GM12872 (cell line): ENCODE results near the gene MRPL34.

Experiments used
- TF ChIP-seq, protein P1 (sequence below): IDR thresholded peaks from 3 replicates; pipeline ENCODE4 v1.5.1; 2011; ENCODE audit warnings: low read depth, mild to moderate bottlenecking, low read length, moderate library complexity; ENCODE audit not compliant: insufficient read depth

The MRPL34 gene

GRCh38 chr19:17309198-17309964 is 3.7 kb downstream of the MRPL34 start, which contains the start of gene DDA1:
Gene DDA1, plus strand, starts transcription at chr19:17309563. Its CDS starts 92 bp downstream, at chr19:17309655.
- TF ChIP-seq, protein P1, sequence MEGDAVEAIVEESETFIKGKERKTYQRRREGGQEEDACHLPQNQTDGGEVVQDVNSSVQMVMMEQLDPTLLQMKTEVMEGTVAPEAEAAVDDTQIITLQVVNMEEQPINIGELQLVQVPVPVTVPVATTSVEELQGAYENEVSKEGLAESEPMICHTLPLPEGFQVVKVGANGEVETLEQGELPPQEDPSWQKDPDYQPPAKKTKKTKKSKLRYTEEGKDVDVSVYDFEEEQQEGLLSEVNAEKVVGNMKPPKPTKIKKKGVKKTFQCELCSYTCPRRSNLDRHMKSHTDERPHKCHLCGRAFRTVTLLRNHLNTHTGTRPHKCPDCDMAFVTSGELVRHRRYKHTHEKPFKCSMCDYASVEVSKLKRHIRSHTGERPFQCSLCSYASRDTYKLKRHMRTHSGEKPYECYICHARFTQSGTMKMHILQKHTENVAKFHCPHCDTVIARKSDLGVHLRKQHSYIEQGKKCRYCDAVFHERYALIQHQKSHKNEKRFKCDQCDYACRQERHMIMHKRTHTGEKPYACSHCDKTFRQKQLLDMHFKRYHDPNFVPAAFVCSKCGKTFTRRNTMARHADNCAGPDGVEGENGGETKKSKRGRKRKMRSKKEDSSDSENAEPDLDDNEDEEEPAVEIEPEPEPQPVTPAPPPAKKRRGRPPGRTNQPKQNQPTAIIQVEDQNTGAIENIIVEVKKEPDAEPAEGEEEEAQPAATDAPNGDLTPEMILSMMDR = no peak

- TF ChIP-seq, protein P1 = no peak
Measured at GRCh38 chr19:17309965-17310461, 4.3 kb downstream of the MRPL34 start.

DNA sequence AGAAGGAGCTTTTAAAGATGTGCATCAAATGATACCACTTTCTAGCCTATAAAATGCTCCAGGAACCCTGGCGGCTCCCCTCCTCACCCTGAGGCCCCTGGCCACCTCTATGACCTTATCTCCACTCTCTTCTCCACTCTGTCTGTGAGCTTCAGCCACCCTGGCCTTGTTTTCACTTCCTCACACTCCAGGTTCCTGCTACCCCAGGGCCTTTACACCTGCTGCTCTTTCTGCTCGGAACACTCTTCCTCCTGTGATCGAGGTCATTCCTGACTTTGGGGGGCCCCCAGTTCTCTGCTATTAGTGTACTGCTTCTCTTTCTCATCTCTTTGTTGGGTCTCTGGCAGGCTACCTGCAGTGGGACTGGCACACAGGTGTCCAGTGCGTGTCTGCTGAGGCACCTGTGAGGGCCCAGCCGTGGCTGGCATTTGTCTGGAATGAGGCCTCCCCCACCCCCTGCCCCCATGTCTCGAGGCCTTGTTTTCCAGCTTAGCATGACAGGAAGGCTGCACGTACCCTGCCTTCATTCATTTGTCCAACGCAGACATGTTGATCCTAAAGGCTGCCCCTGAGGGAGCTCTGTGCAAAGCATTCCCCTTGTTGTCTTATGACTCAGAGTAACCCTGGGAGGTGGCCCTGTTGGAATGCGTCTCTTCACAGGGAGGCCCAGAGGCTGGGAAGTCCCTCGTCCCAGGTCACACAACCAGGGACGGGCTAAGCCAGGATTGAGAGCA is 6.0 kb downstream of the MRPL34 start:
- TF ChIP-seq, protein P1 = no peak

DNA sequence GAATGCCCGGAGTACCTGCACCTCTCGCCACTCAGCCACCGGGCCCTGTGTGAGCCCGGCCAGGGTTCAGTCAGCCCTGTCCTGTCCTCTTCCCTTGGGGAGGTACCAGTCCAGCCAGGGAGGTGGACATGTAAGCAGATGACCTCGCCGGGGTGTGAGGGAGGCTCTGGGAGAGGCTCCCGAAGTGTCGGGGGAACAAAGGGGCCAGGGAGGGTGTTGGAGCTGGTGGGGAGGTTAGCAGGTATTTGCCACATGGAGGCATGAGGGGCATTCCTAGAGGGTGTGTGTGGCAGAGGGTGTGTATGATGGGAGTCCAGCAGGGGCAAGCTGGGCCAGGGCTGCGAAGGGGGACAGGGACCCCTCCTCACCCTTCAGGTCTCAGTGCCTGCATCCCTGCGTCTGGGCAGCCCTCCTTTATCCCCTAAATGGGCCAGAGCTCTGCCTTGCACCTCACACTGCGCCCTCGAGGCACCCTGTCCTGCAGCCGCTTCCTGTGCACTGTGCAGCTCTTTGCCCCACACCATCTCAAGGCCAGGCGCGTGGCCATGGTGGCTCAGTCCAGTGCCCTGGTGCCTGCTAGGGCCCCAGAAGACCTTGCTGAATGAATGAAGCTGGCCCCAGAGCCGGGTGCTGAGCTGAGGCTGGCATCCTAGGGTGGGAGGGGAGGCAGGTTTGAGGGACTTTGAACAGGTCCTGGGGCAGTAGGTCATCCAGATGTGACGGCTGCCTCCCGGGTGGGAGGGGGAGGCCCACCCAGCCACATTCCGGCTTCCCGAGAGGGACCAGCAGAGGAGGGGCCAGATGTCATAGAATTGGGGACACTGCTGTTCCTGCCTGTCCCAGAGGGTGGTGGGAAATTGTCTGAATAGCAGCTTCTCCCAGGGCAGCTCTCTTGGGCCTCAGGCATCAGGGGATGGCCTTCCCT is 6.8 kb downstream of the MRPL34 start:
- TF ChIP-seq, protein P1 = no peak

GRCh38 chr19:17314007-17314593 is 8.4 kb downstream of the MRPL34 start:
- TF ChIP-seq, protein P1 = no peak

DNA sequence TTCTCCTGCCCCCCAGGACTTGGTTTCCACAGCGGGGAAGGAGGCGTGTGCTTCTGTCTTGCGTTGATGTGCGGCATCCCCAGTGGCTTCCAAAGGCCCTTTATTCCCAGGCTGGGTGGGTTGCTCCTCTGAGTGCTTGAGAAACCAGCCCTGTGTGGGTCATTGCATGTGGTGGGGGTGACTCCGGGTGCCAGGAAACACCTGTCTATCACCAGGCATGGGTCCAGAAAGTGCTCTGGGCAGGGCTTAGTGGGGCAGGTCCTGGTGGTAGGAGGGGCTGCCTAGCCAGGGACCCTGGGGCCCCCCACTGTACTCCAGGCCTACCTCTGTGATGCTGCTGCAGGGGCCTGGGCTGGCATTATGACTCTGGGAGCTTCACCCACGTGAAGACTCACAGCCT is 13.3 kb downstream of the MRPL34 start:
- TF ChIP-seq, protein P1 = no peak
